Ishikawa (cell line): ENCODE measurements around the gene DHX8.
A peak's percentile ranks its signal among the peaks of the same experiment; 100 is the strongest.

ENCODE experiments used
- CEBPB ChIP-seq: IDR thresholded peaks from 2 replicates; pipeline ENCODE4 v1.6.1; 2012
- CREB1 ChIP-seq: IDR thresholded peaks from 2 replicates; pipeline ENCODE4 v1.6.1; 2012; ENCODE audit warnings: low read depth
- EGR1 ChIP-seq: IDR thresholded peaks from 2 replicates; pipeline ENCODE4 v1.6.1; 2012
- EP300 ChIP-seq: IDR thresholded peaks from 2 replicates; pipeline ENCODE4 v1.6.1; 2012; ENCODE audit warnings: borderline replicate concordance
- FOXM1 ChIP-seq: IDR thresholded peaks from 2 replicates; pipeline ENCODE4 v1.6.1; 2012; ENCODE audit warnings: low read depth, borderline replicate concordance
- MAX ChIP-seq: IDR thresholded peaks from 2 replicates; pipeline ENCODE4 v1.6.1; 2012
- NFIC ChIP-seq: IDR thresholded peaks from 2 replicates; pipeline ENCODE4 v1.6.1; 2012
- RAD21 ChIP-seq: IDR thresholded peaks from 2 replicates; pipeline ENCODE4 v1.6.1; 2012; ENCODE audit warnings: low read depth
- REST ChIP-seq: IDR thresholded peaks from 2 replicates; pipeline ENCODE4 v1.6.1; 2012; ENCODE audit warnings: low read depth, mild to moderate bottlenecking
- TAF1 ChIP-seq: IDR thresholded peaks from 2 replicates; pipeline ENCODE4 v1.6.1; 2012; ENCODE audit warnings: low read depth, mild to moderate bottlenecking
- TCF12 ChIP-seq: IDR thresholded peaks from 2 replicates; pipeline ENCODE4 v1.6.1; 2012; ENCODE audit warnings: low read depth
- TEAD4 ChIP-seq: IDR thresholded peaks from 2 replicates; pipeline ENCODE4 v1.6.1; 2012
- USF1 ChIP-seq: IDR thresholded peaks from 2 replicates; pipeline ENCODE4 v1.6.1; 2012
- YY1 ChIP-seq: IDR thresholded peaks from 2 replicates; pipeline ENCODE4 v1.6.1; 2012; ENCODE audit warnings: low read depth
- ZBTB7A ChIP-seq: IDR thresholded peaks from 2 replicates; pipeline ENCODE4 v1.6.1; 2012; ENCODE audit warnings: low read depth

DHX8 gene

GRCh38 chr17:43530288-43531081 lies 46.7 kb downstream of the DHX8 start:
- TF ChIP-seq ZBTB7A (peak; percentile 56; the same call in 1 of the 2 replicates), NFIC (peak; percentile 72), TCF12 (peak; percentile 86), EGR1 (peak; percentile 67; the same call in 1 of the 2 replicates), EP300 (peak; percentile 80), RAD21 (peak; percentile 24; the same call in 1 of the 2 replicates), MAX (peak; percentile 80), FOXM1 (peak; percentile 80; the same call in 1 of the 2 replicates), TEAD4 (peak; percentile 97), CEBPB (no peak), USF1 (no peak), REST (no peak), TAF1 (peak; percentile 55; the same call in 1 of the 2 replicates), CREB1 (no peak), YY1 (peak; percentile 92)

GRCh38 chr17:43531082-43531378 lies 47.3 kb downstream of the DHX8 start:
- TF ChIP-seq TEAD4 (no peak), EP300 (no peak), EGR1 (no peak), CREB1 (no peak), CEBPB (no peak)

- TF ChIP-seq TCF12 (no peak), FOXM1 (no peak), CREB1 (no peak), USF1 (no peak), TAF1 (no peak), EGR1 (no peak)
Observed at GRCh38 chr17:43531955-43532354, 48.2 kb downstream of the DHX8 start.

GRCh38 chr17:43532581-43532980 lies 48.8 kb downstream of the DHX8 start:
- TF ChIP-seq TAF1 (no peak), RAD21 (no peak), EGR1 (no peak), TCF12 (no peak), CEBPB (no peak), NFIC (no peak), USF1 (no peak), EP300 (no peak), FOXM1 (no peak), CREB1 (no peak)

GRCh38 chr17:43533699-43534098 lies 49.9 kb downstream of the DHX8 start:
- no peak for TF ChIP-seq CEBPB
- TF ChIP-seq EP300 = no peak
- TF ChIP-seq YY1 = no peak
- no peak for TF ChIP-seq TAF1
- no peak for TF ChIP-seq RAD21
- no peak for TF ChIP-seq EGR1
- TF ChIP-seq TEAD4 = no peak
- TF ChIP-seq NFIC = no peak
- TF ChIP-seq REST = no peak
- TF ChIP-seq FOXM1 = no peak
- no peak for TF ChIP-seq TCF12
- TF ChIP-seq CREB1 = no peak
- no peak for TF ChIP-seq MAX
- no peak for TF ChIP-seq ZBTB7A
- no peak for TF ChIP-seq USF1
